HEK293 (cell line): ENCODE measurements around the gene SWI5.
"Not testable (repeated sequence)": the region's sequence is repeated elsewhere in the genome, so short reads cannot be mapped to it uniquely, and the experiment has no call there.

ENCODE experiments used
- CTCF ChIA-PET: fragments of 350-600 bp; formaldehyde crosslinking; extraction: SDS; loops from one replicate; lab custom pipeline; 2021; ENCODE audit warnings: antibody characterized with exemption; lab: Yijun Ruan, JAX
- POLR2A ChIA-PET: fragments of 300-600 bp; formaldehyde crosslinking; extraction: SDS; loops from one replicate; lab custom pipeline; 2020; ENCODE audit warnings: antibody characterized with exemption, inconsistent platforms; lab: Yijun Ruan, JAX
- H3K27ac ChIP-seq: fragments of 200-500 bp; sonication (Bioruptor generic); 2 replicates; pipeline ENCODE4 v1.5.1; 2014; ENCODE audit warnings: low read depth, low read length, control low read depth, inconsistent platforms; ENCODE audit errors: extremely low read depth
- H3K36me3 ChIP-seq, 2 experiments: fragments of 200-500 bp in 1 of 2; sonication (Bioruptor generic) in 1 of 2; 1 replicate in 1 of 2; 2 replicates in 1 of 2; pipeline ENCODE4 v1.5.1; 2014 to 2017; ENCODE audit warnings: inconsistent platforms in 2 of 2, low read length in 2 of 2; ENCODE audit not compliant: control insufficient read depth in 2 of 2, insufficient read depth in 1 of 2
- H3K4me1 ChIP-seq: fragments of 200-500 bp; sonication (Bioruptor generic); 2 replicates; pipeline ENCODE4 v1.5.1; 2014; ENCODE audit warnings: mild to moderate bottlenecking, low read length, inconsistent platforms; ENCODE audit not compliant: control insufficient read depth, insufficient read depth
- H3K4me3 ChIP-seq: 2 replicates; pipeline ENCODE4 v1.5.1; 2011; ENCODE audit warnings: low read depth, mild to moderate bottlenecking, control low read depth, low read length, moderate library complexity
- H3K9me3 ChIP-seq: fragments of 200-500 bp; sonication (Bioruptor generic); 2 replicates; pipeline ENCODE4 v1.5.1; 2014; ENCODE audit warnings: low read depth, low read length, inconsistent platforms; ENCODE audit not compliant: control insufficient read depth, insufficient read depth
- KLF1 ChIP-seq: fragments of 450-650 bp; formaldehyde crosslinking; IDR thresholded peaks from 2 replicates; pipeline ENCODE4 v1.5.1; 2016; ENCODE audit warnings: missing biosample characterization, missing genetic modification characterization
- OVOL3 ChIP-seq: fragments of 450-650 bp; formaldehyde crosslinking; IDR thresholded peaks from 2 replicates; pipeline ENCODE4 v1.5.1; 2016; ENCODE audit warnings: missing biosample characterization, missing genetic modification characterization
- TRIM28 ChIP-seq: IDR thresholded peaks from 2 replicates; pipeline ENCODE4 v1.6.1; 2011; ENCODE audit warnings: low read length, control low read depth, borderline replicate concordance
- ZFHX2 ChIP-seq: fragments of 450-650 bp; formaldehyde crosslinking; conservative IDR thresholded peaks from 2 replicates; pipeline ENCODE4 v1.5.1; 2016; ENCODE audit warnings: missing biosample characterization, missing genetic modification characterization
- ZNF133 ChIP-seq: fragments of 450-650 bp; formaldehyde crosslinking; IDR thresholded peaks from 2 replicates; pipeline ENCODE4 v1.5.1; 2016; ENCODE audit warnings: missing biosample characterization, missing genetic modification characterization
- ZNF148 ChIP-seq: fragments of 450-650 bp; formaldehyde crosslinking; IDR thresholded peaks from 2 replicates; pipeline ENCODE4 v1.5.0; 2017; ENCODE audit warnings: missing biosample characterization, missing genetic modification characterization, borderline replicate concordance
- ZNF155 ChIP-seq: fragments of 450-650 bp; formaldehyde crosslinking; IDR thresholded peaks from 2 replicates; pipeline ENCODE4 v1.5.1; 2016; ENCODE audit warnings: missing biosample characterization, missing genetic modification characterization
- ZNF18 ChIP-seq: fragments of 450-650 bp; formaldehyde crosslinking; IDR thresholded peaks from 2 replicates; pipeline ENCODE4 v1.5.1; 2016; ENCODE audit warnings: missing biosample characterization, missing genetic modification characterization
- ZNF184 ChIP-seq: fragments of 450-650 bp; IDR thresholded peaks from 2 replicates; pipeline ENCODE4 v1.5.1; 2018; ENCODE audit warnings: missing biosample characterization, mild to moderate bottlenecking, missing genetic modification characterization
- ZNF266 ChIP-seq: fragments of 450-650 bp; formaldehyde crosslinking; IDR thresholded peaks from 2 replicates; pipeline ENCODE4 v1.5.1; 2016; ENCODE audit warnings: missing biosample characterization, missing genetic modification characterization, low read depth
- ZNF341 ChIP-seq: fragments of 450-650 bp; formaldehyde crosslinking; IDR thresholded peaks from 2 replicates; pipeline ENCODE4; 2016; ENCODE audit warnings: low read depth, missing biosample characterization, missing genetic modification characterization
- ZNF391 ChIP-seq: fragments of 450-650 bp; formaldehyde crosslinking; IDR thresholded peaks from 2 replicates; pipeline ENCODE4 v1.5.1; 2016; ENCODE audit warnings: low read depth, missing biosample characterization, missing genetic modification characterization, borderline replicate concordance
- ZNF473 ChIP-seq: fragments of 450-650 bp; formaldehyde crosslinking; IDR thresholded peaks from 2 replicates; pipeline ENCODE4 v1.5.1; 2017; ENCODE audit warnings: missing biosample characterization, missing genetic modification characterization
- ZNF488 ChIP-seq: fragments of 450-650 bp; formaldehyde crosslinking; IDR thresholded peaks from 2 replicates; pipeline ENCODE4 v1.5.1; 2016; ENCODE audit warnings: missing biosample characterization, missing genetic modification characterization
- ZNF518A ChIP-seq: fragments of 450-650 bp; formaldehyde crosslinking; conservative IDR thresholded peaks from 2 replicates; pipeline ENCODE4 v1.5.1; 2016; ENCODE audit warnings: low read depth, missing biosample characterization, missing genetic modification characterization
- ZNF561 ChIP-seq: fragments of 450-650 bp; IDR thresholded peaks from 2 replicates; pipeline ENCODE4 v1.5.1; 2018; ENCODE audit warnings: missing biosample characterization, missing genetic modification characterization, borderline replicate concordance
- ZNF76 ChIP-seq: fragments of 450-650 bp; formaldehyde crosslinking; IDR thresholded peaks from 2 replicates; pipeline ENCODE4; 2016; ENCODE audit warnings: low read depth, missing biosample characterization, missing genetic modification characterization, borderline replicate concordance

Gene SWI5

GRCh38 chr9:128276008-128276573, at the start of gene SWI5 (continued):
- no peak for TF ChIP-seq ZNF488
- TF ChIP-seq ZNF473 (tag by site-specific recombination): no peak

GRCh38 chr9:128226412-128226801, 49.7 kb upstream of the SWI5 start:
- peaks cover 0 to 25% of the 10 kb centered on the region in 2 experiments; a peak in 1 of 3 replicates for H3K36me3 ChIP-seq
- H3K27ac ChIP-seq: no peak overlapping the region
- TF ChIP-seq ZNF561 (tag by site-specific recombination): no peak
- no peak for TF ChIP-seq ZNF184
- TF ChIP-seq ZNF266 (tag by site-specific recombination): no peak
- TF ChIP-seq ZNF76 (tag by site-specific recombination): no peak
- no peak for TF ChIP-seq KLF1 (tag by site-specific recombination)
- no peak for TF ChIP-seq ZNF133 (tag by site-specific recombination)
- TF ChIP-seq ZNF148 (tag by site-specific recombination): no peak
- TF ChIP-seq ZNF18: no peak
- TF ChIP-seq ZNF155 (tag by site-specific recombination): no peak
- TF ChIP-seq ZFHX2 (tag by site-specific recombination): no peak
- no peak for TF ChIP-seq ZNF341 (tag by site-specific recombination)
- TF ChIP-seq OVOL3: no peak
- TF ChIP-seq ZNF391 (tag by site-specific recombination): no peak
- no peak for TF ChIP-seq ZNF518A (tag by site-specific recombination)
- no peak for TF ChIP-seq TRIM28
- CTCF ChIA-PET: interaction anchor here (0.6 kb wide), 1 partner anchor 355 kb away, joined by 4 read pairs; no protein-coding TSS in a partner anchor
- POLR2A ChIA-PET: no interaction called here
- no peaks in the 10 kb centered on the region for H3K9me3 ChIP-seq
- H3K4me1 ChIP-seq: no peaks in the 10 kb centered on the region
- no peak overlapping the region for H3K4me3 ChIP-seq

- CTCF ChIA-PET: interaction anchor here (0.7 kb wide), 1 partner anchor 24 kb away, joined by 3 read pairs; no protein-coding TSS in a partner anchor
- POLR2A ChIA-PET, H3K36me3 ChIP-seq: not testable (repeated sequence)
These were observed 45.2 kb upstream of the SWI5 start for GRCh38 chr9:128230897-128231296.

More at GRCh38 chr9:128230897-128231296, 45.2 kb upstream of the SWI5 start:
- not testable (repeated sequence) for H3K27ac ChIP-seq, H3K4me3 ChIP-seq, H3K9me3 ChIP-seq, H3K4me1 ChIP-seq
